GM19328 (cell line): ENCODE measurements around the gene HCK.

Experiments
- ATAC-seq: cut with Tn5 transposase; IDR thresholded peaks from one replicate; pipeline ENCODE4 v1.9.1; 2021; ENCODE audit warnings: mild to moderate bottlenecking, moderate library complexity; ENCODE audit not compliant: unreplicated experiment

Gene HCK

DNA sequence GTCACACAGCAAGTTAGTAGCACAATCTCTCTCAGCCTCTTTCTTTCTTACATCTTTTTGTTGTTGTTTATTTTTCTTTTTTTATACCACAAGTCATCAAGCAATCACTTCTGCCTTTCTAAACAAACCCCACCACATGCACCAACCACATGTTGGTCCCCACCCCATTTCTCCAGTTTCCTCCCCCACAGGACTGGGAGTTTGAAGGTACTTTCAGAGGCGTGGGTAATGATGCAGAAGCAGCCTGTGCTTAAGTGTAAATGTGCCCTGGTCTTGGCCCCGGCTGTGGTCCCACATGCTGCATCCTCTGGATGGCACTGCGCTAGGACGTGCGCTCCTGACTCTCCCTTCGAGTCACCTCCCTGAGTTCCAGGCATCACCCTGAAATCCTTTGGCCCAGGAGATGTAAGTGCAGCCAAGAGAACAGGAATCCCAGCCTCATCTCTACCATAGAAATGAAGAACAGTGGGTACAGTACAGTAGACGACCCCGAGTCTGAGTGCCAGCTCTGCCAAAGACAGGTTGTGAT is 5.7 kb downstream of the HCK start:
- ATAC-seq = no peak

DNA sequence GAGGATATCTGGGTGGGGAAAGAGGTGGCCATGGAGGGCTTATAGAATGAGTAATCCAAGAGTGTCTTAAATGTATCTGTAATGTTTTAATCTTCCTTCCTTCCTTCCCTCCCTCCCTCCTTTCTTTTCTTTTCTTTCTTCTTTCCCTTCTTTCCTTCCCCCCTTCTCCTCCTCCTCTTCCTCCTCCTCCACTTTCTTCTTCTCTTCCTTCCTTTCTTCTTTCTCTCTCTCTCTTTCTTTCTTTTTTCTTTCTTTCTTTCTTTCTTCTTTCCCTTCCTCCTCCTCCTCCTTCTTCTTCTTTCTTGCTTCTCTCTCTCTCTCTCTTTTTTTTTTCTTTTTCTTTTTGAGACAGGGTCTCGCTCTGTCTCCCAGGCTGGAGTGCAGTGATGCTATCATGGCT is 7.1 kb downstream of the HCK start:
- no peak for ATAC-seq

- no peak for ATAC-seq
These were observed 10.7 kb downstream of the HCK start for GRCh38 chr20:32062776-32063170.

- no peak for ATAC-seq
These were observed 11.7 kb downstream of the HCK start for GRCh38 chr20:32063695-32064094.

DNA sequence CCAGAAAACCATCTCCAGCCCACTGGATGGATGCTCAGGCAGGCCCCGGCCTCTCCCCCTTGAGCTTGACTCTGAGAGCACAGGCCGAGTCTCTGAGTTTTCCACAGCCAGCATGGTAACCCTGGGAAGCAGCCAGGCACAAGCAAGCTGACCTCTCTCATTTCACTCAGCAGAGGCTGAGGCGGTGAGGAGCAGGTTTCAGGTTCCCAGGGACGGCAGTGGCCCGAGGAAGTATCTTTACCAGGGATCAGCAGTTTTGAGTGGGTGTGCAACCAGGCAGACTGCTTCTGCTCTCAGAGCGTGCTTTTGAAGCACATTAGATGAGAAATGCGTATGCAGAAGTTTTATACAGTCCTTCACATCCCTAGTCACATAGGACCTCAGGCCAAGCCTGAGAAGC is 12.6 kb downstream of the HCK start:
- ATAC-seq = no peak

GRCh38 chr20:32067234-32067821 is 15.3 kb downstream of the HCK start:
- ATAC-seq = no peak

DNA sequence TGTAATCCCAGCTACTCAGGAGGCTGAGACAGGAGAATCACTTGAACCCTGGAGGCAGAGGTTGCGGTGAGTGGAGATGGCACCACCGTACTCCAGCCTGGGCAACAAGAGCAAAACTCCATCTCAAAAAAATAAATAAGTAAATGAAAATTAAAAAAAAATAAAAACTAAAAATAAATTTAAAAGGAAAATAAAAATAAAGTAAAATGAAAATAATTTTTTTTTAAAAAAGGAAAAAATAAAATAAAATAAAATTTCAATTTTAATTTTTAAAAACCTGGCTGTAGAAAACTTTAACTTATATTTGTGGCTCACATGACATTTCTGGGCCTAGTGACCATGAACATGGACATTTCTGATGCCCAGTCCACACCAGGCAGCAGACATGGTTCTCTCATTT is 16.1 kb downstream of the HCK start:
- no peak for ATAC-seq

GRCh38 chr20:32069711-32070110 is 17.7 kb downstream of the HCK start:
- ATAC-seq = no peak

DNA sequence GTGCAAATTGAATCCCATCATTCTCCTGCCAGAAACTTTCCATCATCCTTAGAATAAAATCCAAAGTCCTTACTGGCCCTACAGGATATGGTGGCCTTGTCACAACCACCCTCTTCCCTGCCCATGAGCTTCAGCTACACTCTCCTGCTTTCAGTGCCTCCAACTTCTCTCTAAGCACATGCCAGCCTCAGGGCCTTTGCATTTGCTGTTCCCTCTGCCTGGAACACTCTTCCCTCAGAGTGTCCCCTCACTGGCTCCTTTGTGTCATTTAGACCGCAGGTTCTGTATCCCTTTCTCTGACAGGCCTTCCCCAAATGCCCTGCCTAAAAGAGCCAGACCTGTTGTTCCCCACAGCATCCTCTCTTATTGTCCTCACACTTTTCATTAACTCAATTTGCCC is 18.2 kb downstream of the HCK start:
- no peak for ATAC-seq

DNA sequence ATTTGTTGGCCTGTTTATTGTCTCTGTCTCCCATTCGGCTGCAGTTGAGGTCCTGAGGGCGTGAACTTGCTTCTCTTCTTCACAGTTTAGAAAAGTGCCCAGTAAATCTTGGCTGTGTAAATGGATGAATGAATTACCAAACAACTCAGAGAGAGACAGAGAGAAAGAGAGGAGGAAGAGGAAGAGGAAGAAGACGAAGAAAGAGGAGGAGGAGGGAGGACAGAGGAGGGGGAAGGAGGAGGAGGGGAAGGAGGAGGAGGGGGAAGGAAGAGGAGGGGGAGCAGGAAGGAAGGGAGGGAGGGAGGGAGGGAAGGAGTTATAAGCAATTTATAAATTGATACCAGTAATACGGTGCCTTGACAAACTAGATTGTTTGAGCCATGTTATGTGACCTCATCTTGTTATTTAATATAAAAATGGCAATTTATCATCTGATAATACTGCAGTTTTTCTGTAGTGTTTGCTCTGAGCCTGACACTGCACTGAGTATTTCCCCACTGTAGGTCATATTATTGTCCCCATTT is 18.7 kb downstream of the HCK start:
- ATAC-seq = no peak

GRCh38 chr20:32071395-32072167 is 19.5 kb downstream of the HCK start:
- no peak for ATAC-seq

GRCh38 chr20:32072168-32072750 is 20.2 kb downstream of the HCK start:
- ATAC-seq = no peak

GRCh38 chr20:32075534-32075933 is 23.5 kb downstream of the HCK start:
- no peak for ATAC-seq

GRCh38 chr20:32077190-32077589 is 25.1 kb downstream of the HCK start:
- no peak for ATAC-seq

DNA sequence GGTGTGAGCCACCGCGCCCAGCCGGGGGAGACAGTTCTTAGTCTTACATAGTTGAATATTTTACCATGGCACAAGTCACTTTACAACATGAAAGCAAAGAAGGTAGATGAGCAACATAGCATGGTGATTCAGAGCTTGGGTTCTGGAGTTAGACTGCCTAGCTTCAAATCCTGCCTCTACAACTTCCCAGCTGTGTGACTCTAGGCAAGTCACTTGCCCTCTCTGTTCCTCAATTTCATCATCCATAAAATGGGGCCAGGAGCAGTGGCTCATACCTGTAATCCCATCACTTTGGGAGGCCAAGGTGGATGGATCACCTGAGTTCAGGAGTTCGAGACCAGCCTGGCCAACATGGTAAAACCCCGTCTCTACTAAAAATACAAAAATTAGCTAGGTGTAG is 26.3 kb downstream of the HCK start:
- no peak for ATAC-seq

GRCh38 chr20:32078791-32079190 is 26.7 kb downstream of the HCK start:
- ATAC-seq = no peak

GRCh38 chr20:32079655-32080109 is 27.6 kb downstream of the HCK start:
- ATAC-seq = no peak

DNA sequence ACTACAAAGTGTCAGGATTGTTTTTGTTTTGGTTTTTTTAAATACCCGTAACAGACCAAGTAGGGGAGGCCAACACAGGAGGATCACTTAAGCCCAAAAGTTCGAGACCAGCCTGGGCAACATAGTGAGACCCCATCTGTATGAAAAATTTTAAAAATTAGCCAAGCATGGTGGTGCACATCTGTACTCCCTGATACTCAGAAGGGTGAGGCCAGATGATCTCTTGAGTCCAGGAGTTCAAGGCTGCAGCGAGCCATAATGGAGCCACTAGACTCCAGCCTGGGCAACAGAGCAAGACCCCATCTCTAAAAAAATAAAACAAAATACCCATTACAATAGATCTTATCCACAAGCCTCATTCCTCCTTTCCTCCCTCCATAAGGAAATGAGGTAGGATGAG is 28.7 kb downstream of the HCK start:
- ATAC-seq = no peak

- no peak for ATAC-seq
These were observed 31.4 kb downstream of the HCK start for GRCh38 chr20:32083469-32083868.

DNA sequence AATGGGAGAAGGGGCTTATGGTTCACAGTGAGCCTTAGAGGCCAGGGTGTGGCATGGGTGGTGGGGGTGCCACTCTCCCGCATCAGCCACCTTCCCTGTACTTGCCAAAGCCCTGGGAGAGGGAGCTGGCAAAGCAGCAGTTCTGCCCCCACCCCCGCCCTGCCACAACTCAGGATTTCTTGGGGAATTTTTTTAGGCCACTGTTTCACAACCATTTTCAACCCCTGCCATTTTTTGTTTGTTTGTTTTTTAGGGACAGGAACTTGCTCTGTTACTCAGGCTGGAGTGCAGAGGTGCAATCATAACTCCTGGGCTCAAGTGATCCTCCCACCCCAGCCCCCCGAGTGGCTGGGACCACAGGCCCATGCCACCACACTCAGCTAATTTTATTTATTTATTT is 35.0 kb downstream of the HCK start:
- no peak for ATAC-seq

DNA sequence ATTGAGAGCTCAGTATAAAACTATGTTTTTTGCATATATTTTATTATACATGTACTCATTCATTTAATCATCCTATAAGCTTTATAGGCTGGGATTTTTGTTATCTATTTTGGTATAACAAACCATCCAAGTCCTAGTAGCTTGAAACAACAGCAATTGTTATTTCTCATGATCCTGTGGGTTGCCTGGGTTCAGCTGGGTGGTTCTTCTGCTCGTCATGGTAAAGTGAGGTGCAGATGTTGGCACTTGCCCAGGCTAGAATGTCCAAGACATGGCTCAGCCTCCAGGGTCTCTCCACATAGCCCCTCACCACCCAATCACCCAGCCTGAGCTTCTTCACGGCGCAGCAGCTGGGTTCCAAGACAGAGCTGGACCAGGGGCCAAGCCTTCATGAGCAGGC is 36.7 kb downstream of the HCK start:
- ATAC-seq = no peak
